ENCODE measurements around the gene BMPR1B.

BMPR1B gene

DNA sequence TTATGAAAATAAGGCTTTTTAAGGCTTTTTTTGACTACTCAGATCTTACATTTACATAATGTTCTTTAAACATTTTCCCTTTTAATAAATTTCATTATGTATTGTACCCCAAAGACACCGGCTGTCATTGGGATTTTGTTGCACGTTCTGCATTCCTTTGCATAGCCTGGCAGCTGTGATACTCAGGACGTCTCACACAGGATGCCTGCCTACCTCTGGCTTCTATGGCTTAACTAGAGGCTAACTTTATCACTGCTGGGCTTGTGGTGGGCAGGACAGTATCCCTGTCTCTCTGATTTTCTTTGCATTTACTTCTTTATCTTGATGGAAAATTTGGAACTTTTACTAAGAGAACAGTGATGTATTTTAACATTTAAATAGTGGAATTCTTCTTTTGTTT, 147.8 kb downstream of the BMPR1B start:
- no peak overlapping the region for H3K4me3 ChIP-seq (ENCODE audit: low read depth, low read length)

DNA sequence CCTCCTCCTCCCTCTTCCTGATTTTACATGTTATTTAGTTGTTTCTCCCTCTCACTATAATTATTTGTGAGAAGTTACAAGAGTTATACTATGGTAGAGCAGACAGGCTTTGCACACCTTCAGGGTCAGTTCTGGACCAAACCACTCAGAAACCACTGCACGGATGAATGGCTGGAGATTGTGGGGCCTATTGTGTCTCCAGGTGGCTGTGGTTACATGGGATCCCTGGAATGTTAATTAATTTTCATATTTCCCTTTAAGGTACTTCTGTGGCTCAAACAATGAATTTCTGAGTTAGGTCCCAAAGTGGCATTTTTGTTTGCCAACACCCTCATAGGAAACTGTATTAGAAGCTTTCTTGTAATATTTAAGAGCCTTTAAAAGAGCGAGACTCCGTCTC, 151.9 kb downstream of the BMPR1B start:
- H3K4me3 ChIP-seq (ENCODE audit: low read depth, low read length) = no peak overlapping the region

DNA sequence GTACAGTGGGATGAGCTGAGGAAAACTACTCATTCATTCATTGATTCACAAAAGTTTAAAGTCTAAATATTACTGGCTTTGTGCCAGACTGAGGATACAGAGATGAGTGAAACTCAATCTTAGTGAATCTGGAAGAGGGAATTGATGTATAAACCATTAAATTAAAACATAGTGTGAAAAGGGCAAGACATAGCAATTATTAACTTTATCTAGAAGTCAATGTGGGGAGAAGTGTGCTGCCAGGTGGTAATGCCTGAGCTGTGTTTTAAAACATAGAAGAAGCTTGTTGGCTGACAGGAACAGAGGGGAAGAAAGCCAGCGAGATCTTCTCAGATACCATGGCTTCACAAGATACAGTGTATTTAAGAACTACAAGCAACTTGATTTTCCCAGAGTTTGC, 153.4 kb downstream of the BMPR1B start:
- no peak overlapping the region for H3K4me3 ChIP-seq (ENCODE audit: low read depth, low read length)

DNA sequence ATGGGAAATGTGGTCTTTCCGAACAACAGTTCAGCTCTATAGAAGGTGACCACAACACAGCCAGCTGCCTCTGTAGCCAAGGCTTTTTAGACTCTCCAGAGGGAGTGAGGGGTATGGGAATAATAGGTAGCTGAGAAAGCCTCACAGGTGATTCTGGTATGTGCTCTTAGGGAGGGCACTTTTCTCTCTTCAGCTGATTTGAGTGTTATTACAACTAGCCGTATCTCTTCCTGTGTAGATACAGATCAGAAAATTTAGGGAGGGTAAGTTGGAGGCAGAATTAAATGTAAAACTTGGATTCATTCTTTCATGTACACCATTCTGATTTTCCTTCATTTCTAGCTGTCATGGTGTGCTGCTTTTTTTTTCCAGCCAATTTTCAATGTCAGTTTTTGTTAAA, 154.9 kb downstream of the BMPR1B start:
- H3K4me3 ChIP-seq (ENCODE audit: low read depth, low read length) = no peak overlapping the region

DNA sequence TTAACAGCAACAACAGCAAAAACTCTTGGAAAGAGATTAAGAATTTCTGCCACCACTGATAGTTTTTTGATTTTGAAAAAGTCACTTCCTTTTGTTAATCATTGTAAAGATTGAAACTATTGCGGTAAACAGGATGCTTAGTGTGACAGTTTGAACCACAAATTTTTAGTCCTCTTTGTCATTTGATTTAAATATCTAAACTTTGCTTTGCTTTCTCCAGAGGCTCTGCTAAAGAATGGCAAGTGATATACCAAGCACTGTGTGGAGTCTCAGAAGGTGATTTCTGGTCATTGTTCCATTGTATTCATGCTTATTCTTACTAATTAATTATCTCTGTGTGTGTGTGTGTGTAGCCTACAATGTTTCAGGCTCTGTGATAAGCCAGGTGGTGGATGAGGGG, 155.6 kb downstream of the BMPR1B start:
- H3K4me3 ChIP-seq (ENCODE audit: low read depth, low read length) = no peak overlapping the region

DNA sequence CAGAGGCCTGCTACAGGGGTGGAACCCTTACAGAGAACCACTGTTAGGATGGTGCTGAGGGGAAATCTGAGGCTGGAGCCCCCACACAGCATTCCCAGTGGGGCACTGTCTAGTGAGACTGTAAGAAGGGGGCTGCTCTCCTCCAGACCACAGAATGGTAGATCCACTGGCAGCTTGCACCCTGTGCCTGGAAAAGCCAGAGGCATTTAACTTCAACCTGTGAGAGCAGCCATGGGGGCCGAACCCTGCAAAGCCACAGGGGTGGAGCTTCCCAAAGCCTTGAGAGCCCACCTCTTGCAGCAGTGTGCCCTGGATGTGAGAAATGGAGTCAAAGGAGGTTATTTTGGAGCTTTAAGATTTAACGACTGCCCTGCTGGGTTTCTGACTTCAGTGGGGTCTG, 159.4 kb downstream of the BMPR1B start:
- H3K4me3 ChIP-seq (ENCODE audit: low read depth, low read length) = no peak overlapping the region

DNA sequence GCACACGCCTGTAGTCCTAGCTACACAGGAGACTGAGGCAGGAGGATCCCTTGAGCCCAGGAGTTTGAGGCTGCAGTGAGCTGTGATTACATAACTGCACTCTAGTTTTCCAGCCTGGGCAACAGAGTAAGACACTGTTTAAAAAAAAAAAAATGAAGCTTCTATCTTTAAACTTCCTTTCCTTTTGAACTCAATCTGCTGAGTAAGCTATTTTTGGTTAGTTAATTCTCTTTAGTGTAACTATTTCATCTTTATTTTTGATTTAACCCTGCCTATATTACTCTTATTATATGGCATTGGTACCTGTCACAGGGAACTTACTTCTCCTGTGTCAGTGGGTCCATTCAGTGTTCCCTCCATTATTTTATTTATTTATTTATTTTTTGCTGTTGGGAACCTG, 160.8 kb downstream of the BMPR1B start:
- no peak overlapping the region for H3K4me3 ChIP-seq (ENCODE audit: low read depth, low read length)

DNA sequence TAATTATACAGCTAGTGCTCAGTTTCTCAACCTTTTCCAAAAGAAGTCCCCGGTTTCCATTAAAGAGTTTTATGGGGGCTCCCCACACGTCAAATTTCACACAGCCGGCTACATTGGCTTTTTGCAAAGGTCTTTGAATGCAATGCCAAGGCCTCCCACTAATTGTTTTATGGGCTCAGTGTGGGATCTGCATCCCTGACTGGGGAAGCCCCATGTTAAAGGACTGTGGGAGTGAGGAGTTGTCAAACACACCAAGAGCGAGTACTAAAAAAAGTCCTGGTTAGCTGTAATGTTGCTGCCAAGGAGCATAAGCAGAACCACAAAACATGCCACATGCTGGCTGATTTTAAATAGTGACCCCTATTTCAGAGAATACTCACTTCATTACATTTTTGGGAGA, 162.6 kb downstream of the BMPR1B start:
- no peak overlapping the region for H3K4me3 ChIP-seq (ENCODE audit: low read depth, low read length)

DNA sequence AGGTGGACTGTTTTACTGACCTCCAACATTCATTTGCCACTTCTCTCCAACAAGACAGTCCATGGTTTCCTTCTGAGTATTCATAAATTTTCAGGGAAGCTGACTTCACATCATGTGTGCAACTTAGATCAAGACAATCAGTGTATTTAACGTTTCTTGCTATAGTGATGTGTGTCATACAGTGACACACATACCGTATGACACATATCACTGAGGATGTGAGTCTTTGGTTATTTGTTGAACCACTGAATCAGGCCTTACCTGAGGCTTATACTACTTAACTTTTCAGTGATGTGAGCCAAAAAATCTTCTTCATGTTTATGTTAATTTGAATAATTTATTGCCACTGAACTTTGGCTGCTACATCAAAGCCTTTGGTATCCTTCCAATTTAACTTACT, 166.8 kb downstream of the BMPR1B start:
- no peak overlapping the region for H3K4me3 ChIP-seq (ENCODE audit: low read depth, low read length)

DNA sequence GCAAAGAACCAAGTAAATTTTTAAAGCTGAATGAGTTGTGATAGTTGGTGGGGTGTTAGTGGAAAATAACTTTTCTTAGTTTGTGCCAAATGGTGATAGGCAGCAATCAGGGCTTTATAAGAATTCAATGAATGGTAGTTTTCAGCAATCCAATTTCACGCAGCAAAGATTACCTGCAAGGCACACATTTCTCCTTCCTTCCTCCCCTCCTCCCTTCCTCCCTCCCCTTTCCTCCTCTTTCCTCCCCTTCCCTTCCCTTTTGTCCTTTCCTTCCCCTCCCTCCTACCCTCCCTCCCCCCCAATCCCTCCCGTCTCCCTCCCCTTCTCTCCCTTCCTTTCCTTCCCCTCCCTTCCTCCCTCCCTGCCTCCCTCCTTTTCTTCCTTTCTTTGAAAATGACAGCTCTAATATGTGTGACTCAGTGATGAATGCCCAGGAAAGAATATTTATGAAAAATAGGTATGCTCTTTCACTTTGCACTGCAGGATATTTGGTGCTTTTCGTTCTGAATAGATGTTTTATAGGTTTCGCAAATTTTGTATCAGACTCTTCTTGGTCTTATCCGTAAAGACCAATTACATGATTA, 168.1 kb downstream of the BMPR1B start:
- no peak overlapping the region for H3K4me3 ChIP-seq (ENCODE audit: low read depth, low read length)

DNA sequence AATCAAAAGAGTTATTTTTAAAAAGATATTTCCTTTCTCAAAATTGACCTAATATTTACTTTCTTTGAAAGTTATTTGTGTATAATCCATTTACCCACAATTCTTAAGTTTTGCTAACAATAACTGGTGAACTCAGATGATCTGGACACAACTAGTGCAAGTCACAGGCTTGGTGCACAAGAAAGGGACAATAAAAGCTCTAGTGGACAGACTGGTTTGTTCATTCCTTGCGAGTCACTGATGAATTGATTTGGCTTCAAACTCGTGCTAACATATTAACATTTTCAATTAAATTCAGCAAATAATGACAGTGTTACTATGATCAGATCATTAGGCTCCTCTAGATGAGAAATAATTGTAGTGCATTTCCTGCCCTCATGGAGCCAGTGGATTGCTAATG, 169.2 kb downstream of the BMPR1B start:
- no peak overlapping the region for H3K4me3 ChIP-seq (ENCODE audit: low read depth, low read length)

DNA sequence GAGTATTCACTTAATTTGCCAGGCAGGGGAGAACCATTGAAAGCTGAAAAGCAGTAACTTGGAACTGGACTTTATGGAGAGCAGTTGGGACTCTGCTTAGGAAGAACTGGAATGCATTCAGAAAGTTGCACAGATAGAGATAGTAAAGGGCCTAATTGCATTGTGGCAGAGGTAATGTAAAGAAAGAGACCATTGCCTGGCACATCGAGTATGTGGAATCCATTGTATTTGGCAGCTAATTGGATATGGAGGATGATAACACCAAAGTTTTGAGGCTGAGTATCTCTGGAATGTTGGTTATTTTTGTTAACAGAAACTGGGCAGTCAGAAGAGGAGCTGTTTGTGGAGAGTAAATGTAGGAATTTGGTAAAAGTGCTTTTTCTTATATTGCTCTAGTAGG, 169.9 kb downstream of the BMPR1B start:
- H3K4me3 ChIP-seq (ENCODE audit: low read depth, low read length) = no peak overlapping the region

DNA sequence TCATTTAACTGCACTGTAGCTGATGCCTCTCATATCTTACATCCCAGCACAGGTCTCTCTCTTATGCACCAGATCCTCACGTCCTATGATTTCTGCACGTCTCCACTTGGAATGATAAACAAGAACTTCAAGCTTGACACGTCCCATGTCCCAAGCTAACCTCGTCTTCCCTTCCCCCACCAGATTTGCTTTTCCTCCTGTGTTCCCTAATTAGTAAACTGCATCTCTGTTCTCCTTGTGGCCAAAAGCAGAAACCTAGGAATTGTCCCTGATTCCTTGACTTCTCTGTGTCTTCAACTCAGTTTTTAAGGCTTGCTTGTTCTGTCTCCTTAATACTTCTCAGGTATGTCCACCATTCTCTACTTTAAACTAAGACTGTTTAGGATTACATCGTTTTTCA, 171.9 kb downstream of the BMPR1B start:
- H3K4me3 ChIP-seq (ENCODE audit: low read depth, low read length) = no peak overlapping the region

DNA sequence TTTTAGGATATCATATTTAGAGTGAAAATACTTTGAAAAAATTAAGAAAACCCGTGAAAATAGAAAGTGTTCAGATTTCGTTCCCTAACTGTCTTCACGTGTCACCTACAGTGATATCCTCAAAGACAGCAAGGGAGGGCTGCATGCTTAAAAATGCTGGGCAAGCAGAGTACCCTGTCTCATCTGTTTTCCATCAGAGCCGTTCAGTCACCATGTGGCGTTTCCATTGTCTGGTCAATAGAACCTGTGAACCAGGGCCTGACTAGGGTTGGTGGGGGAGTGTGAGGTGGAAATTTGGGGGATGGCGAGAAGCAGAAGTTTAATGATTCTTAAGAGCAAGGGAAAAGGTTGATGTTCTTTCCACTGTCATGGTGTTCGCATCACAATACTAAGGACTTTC, 173.9 kb downstream of the BMPR1B start:
- H3K4me3 ChIP-seq (ENCODE audit: low read depth, low read length) = no peak overlapping the region

DNA sequence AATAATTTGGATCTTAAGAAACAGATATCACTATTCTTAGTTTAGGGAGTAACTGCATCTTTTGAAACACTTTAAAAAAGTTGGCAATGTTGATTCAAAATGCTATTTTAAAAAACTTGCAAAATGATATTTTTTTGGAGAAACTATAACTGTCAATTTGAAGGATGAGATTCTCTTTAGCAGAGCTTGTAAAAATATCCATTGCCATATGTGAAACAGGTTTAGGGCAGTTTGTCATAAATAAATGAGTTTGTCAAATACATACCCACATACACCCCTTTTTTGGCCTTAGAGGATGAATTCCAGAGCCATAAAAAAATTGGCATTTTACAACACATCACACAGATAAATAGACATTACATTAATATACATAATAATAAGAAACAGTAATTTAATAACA, 174.6 kb downstream of the BMPR1B start:
- no peak overlapping the region for H3K4me3 ChIP-seq (ENCODE audit: low read depth, low read length)

DNA sequence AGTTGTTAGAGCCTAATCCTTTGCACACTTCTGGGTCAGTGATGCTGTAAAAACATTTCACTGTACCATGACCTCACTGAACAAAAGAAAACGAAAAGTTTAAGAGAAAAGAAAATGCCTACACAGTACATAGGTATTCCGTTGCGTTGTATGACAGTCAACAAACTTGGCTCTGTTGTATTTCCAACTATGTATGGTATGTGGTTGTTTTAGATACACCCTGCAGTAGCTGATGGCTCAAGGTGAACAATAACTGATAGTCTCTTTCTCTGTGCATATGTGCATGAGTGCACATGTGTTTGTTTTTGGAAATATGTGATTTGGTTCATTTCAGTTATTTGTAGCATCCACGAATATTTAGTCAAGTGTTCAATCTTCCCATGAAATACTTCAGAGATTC, 176.0 kb downstream of the BMPR1B start:
- no peak overlapping the region for H3K4me3 ChIP-seq (ENCODE audit: low read depth, low read length)

DNA sequence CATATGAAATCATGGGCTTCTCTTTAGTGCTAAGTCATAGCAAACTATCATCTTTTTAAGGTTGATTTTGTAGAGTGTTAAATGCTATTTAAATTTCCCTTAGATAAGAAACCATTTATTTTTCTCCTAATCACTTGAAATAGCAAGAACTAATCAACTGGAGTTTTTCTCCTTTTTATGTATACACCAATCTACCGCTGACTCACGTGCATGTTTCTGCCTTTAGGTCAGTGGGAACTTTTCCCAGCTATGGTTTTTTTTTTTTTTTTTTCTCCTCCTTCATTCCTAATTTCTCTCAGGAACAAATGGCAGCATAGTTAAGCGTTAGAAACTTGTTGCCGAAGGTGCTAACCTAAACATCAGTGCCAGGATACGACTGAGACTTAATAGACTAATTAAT, 176.4 kb downstream of the BMPR1B start:
- no peak overlapping the region for H3K4me3 ChIP-seq (ENCODE audit: low read depth, low read length)

DNA sequence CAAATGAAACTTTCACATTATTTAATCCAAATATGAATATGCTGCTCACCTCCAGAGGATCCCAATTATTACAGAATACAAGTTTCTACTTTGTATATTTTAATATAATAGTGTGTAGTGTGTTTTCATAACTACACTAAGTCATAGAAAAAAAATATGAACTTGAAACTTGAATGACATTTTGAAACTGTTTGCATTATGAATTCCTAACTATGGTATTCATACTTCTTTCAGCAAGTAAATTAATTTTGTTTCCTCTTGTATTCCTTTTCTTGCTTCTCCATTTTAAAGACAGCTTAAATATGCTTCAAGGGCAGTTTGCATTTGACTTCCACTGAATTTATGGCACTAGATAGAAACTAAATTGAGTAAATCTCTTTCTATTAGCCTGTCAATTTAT, 177.1 kb downstream of the BMPR1B start:
- no peak overlapping the region for H3K4me3 ChIP-seq (ENCODE audit: low read depth, low read length)

DNA sequence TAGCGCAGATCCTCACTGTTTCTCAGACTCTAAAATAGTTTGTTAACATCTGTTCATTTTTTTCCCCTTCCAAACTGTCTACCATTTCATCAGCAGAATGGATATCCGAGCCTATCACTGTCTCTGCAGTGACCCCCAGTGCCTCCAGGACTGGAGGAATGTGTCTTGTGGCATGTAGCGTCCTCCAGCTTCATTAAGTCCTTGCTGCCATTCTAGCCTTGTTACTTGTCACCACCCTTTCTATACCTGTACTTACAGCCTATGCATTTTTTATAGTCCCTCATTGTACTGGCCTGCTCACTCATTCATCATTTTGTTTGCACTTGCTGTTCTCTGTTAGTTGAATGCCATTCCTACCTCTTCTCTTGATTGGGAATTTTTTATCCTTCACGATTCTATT, 179.1 kb downstream of the BMPR1B start:
- no peak overlapping the region for H3K4me3 ChIP-seq (ENCODE audit: low read depth, low read length)

DNA sequence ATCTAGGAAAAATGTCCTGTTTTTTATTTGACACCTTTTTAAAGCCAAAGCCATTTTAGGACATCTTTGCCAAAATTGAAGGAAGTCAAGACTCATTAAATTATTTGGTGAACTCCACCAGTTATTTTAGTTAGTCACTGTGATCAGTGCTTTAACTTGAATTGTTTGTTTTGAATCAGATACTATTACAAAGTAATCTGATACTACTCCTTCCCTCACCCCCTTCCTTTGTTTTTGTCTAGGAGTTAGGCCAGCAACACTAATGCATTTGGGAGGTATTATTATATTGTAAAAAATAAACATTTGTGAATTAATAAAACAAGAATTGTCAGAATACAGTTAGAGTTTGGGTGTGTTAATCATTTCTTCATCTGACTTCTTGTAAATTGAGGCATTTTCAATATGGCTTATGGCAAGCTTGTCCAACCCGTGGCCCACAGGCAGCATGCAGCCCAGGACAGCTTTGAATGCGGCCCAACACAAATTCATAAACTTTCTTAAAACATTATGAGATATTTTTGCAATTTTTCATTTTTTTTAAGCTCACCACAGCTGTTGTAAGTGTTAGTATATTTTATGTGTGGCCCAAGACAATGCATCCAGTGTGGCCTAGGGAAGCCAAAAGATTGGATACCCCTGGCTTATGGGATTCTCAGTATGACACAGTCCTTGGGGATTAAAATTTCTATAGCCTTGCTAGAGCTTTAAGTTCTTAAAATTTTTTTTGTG, 182.2 kb downstream of the BMPR1B start:
- H3K4me3 ChIP-seq (ENCODE audit: low read depth, low read length) = no peak overlapping the region

DNA sequence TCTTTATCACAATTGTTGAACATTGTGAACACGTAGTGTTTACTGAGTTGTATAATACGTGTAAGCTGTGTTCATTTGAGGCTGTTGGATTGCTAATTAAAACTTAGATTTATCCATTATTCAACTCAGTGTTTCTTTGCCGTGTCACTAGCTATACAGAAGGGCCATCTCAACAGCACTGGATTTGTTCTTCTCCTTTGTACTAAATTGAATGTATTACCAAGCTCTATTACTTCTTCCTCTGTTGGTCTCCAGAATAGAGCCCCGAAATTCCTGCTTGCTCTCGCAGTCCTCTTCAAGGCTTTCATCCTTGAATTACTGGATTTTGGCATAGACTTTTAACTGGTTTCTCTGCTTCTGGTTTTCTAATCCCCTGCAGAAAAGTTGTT, 182.8 kb downstream of the BMPR1B start:
- no peak overlapping the region for H3K4me3 ChIP-seq (ENCODE audit: low read depth, low read length)

DNA sequence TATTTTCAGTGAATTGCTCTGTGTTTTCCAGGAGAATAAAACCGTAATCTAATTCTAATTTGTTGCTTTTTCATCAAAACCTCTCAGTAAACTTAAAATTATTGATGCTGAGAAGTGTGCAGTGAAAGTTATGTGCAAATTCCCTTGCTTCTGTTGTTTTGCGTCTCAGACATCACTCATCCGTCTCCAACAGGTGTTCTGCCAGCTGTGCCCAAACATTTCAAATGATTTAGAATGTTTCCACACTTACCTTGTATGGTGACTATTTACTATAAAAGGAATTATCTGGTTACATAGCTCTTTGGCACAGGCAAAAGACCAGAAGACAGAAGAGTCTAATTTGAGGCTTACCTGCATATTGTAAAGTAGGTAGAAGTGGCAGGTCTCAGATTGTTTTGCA, 184.0 kb downstream of the BMPR1B start:
- H3K4me3 ChIP-seq (ENCODE audit: low read depth, low read length) = no peak overlapping the region

DNA sequence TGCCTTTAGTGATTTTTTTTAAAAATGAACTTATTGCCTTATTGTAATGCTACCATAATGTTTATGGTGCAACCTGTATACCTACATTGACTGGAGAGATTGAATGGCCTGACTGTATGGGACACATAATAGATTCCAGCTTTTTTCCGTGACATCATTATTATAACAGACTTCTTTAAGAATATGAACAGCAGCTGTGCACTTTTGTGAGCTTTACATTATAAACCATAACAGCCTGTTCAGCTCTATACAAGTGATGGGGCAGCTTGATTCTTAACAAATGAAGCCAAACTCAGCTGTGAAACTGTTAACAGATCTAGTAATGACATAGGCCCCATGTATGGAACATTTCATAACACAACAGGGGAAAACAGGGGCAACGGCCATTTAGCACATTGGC, 187.0 kb downstream of the BMPR1B start:
- no peak overlapping the region for H3K4me3 ChIP-seq (ENCODE audit: low read depth, low read length)

Data from iPS-11a (cell line).